HG02840 (cell line): ENCODE results near the gene PPP2R2C.

ENCODE experiments used
- ATAC-seq: cut with Tn5 transposase; IDR thresholded peaks from one replicate; pipeline ENCODE4 v1.9.1; 2021; ENCODE audit warnings: mild to moderate bottlenecking, moderate library complexity, moderate number of reproducible peaks; ENCODE audit not compliant: unreplicated experiment, low FRiP score

PPP2R2C gene

DNA sequence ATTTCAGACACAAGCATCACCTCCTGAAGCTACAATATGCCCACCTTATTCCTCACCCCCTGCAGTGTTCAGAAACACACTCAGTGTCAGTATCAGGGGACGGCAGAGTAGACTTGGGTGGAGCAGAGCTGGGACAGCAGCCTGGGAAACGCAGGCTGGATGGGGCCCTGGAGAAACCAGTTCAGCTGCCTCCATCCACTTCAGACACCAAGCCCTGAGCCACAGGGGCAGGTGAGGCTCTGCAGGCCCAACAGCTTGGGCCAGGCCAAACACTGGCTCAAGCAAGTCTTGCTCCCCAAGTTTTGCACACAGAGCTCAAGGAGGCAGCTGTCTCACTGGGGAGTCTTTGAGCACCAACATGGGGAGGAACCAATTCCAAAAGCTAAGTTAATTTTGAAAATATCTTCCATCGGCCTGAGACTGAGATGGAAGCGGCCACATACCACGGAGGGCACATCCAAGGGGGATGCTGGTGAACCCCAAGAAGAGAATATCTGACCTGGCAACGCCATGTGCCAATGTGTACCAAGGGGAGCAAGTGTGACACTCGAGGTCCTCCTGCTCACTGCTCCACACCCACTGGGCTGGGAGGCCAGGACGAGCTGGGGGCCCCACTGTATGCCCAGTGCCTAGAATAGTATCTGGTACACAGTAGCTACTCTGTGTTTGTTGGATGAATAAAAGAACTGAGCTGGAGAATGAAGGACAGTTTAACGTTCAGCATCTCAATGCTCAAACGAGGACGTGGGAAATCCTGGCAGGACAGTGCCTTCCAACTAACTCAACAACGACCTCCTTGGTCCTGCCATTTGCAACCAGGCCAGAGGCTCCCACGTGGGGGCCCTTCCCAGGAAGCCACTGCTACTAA lies 45.6 kb downstream of the PPP2R2C start:
- ATAC-seq = no peak

DNA sequence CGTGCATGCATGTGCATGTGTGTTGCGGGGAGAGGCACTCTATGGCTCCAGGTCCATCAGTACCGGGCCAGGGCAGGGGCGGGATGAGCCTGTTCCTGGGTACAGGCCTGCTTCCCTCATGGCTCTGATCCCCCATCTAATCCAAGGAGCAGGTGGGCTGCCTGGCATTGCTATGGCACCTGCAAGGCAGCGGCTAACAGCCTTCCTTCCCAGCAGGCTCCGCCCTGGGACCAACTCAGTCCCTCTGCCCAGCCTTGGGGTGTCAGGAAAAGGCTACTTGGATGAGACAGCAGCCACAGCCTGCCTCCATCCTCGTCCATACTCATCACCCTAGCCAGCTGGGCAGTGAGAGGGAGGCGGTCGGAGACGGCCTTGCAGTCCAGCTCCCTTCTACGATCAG lies 46.5 kb downstream of the PPP2R2C start:
- no peak for ATAC-seq

DNA sequence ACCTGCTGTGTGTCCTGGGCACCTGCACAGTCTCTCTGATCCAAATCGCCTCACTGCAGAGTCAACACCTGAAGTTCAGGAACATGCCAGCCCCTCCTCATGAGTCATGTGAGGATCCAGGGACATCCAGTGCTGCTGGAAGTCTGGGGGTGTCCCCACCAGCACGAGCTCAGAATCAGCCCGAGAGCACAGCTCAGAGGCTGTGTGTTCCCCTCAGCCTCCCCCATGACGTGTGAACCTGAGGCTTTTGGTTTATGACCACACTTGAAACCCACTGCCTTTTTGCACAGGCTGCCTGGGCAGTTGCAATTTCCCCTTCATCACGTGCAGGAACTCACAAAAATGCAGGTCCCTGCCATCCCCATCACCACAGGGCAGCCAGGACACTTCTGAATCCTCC lies 47.1 kb downstream of the PPP2R2C start:
- no peak for ATAC-seq

DNA sequence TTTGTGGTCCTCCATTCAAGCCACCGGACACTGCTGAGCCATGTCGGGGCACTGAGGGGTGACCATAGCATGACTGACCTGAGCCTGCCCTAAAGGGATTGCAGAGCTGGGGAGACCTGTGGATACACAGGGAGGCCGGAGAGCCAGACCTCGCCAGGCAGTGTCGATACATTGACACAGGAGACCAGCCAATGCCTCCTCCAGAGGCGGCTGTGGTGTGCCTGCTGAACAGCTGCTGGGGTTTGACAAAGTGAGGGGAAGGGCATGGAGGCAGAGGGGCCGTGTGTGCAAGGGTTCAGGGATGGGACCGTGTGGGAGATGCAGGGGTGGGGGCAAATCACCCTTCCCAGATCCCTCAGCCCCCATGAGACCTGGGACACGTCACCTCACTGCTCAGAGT lies 48.0 kb downstream of the PPP2R2C start:
- ATAC-seq = no peak

DNA sequence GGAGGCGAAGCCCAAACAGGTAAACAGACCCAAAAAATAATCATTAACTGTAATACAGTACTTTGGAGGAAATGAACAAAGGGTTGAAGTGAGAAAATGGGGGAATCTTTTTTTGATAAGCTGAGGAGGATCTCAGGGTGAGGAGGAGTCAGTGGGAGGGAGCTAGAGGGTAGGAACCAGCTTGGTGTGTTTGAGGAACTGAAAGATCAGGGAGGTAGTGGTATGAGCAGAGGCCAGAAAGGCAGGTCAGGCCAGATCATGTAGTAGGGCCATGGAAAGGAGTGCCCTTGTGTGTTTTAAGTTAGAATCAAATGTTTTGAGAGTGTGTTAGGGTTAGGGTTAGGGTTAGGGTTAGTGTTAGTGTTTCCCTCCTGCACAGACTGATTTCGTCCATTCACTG lies 48.8 kb downstream of the PPP2R2C start:
- no peak for ATAC-seq

DNA sequence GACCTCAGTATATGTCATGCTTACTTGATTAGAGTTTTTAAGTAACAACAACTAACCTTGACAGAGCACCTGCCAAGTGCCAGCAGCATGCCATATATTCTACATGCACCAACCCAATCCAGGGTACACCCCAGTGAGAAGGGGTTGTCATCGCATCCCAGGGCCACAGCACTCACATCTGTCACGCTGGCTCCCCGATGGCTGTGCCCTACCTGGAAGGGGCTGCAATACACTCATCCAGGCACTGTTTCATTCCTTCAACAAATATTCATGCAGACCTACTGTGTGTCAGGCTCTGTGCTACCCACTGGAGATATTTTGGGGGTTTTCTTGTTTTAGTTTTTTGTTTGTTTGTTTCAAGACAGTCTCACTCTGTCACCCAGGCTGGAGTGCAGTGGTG lies 49.5 kb downstream of the PPP2R2C start:
- ATAC-seq = no peak

DNA sequence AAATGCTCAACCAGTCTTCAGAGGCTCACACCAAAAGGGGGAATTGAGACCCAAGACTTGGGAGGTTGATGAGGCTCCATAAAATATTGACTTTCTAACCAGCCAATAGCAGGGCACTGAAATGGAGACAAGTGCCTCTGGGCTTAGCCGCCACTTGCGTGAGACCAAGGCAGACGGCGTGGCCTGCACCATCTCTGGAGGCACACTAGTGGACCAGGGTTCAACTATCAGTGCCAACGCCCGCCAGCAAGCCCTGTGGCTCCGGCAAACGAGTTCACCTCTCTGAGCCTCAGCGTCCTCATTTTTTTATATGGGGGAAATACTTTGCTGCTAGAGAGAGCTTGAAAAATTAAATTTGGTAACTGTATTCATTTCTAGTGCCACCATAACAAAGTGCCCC lies 50.3 kb downstream of the PPP2R2C start:
- ATAC-seq = no peak

DNA sequence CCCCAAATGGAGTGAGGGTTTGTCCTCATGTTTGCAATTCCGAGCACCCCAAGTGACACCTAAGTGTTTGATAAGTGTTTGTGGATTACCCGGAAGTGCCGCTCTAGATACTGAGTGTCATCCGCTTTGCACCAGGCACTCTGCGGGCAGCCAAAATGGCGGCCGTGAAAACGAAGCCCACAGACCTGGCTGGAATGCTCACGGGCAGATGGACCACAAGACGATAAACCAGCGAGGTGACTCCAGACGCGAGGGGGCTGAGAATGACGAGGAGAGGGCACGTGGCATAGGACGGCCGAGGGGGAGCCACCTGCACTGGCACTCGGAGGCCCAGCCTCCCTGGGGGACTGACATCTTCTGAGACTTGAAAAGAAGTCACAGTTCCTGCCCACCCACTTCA lies 51.0 kb downstream of the PPP2R2C start:
- ATAC-seq = no peak

DNA sequence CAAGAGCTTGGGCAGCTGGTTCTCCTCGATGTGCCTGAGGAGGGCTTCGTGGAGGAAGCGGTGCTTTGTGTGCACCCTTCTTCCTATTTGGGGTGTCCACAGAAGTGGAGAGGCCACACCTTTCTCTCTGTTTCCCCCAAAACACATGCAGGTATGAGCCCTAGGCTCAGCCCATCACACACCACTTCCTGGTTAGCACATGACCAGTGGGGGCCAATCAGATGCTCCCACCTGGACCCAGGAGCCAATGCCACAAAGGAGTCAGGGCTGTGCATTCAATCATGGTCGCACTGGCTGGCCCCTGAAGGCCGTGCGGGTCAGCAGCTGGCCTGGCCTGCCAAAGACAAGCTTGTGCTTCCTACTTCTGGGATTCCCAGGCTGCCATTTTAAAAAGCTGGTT lies 51.4 kb downstream of the PPP2R2C start:
- ATAC-seq = no peak

DNA sequence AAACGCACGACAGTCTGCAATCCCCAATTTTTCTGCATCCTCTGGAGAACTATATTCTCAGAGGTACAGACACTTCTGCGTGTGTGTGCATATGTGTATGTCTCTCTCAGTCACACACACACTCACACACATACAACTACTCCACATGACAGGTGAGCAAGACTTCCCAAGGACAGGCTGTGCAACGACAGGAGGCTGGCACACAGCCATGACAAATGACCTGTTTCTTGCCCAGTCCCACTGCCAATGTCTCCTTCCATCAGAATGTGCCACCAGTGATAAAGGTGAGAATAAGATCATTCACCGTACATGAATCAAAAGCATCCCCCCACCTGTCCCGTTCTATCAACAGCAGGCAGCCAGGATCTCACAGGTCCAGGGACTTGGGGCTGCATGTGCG lies 52.4 kb downstream of the PPP2R2C start:
- no peak for ATAC-seq

DNA sequence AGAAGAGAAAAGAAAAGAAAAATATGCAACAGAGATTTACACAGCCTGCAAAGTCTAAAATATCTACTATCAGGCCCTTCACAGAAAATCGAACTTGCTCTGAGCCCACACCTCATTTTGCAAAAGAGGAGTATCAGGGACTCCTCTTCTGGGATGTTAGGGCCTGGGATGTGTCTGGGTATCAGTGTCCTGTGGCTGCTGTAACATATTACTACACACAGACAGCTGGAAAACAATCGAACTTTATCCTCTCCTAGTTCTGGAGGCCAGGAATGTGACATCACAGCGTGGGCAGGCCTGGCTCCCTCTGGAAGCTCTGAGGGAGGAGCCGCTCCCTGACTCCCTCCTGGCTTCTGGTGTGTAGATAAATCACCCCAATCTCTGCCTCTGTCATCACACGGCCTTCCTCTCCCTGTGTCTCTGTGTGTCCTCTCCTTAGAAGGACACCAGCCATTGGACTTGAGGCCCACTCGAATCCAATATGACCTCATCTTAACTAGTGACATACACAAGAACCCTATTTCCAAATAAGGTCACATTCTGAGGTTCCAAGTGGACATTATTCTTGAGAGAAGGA lies 52.9 kb downstream of the PPP2R2C start:
- no peak for ATAC-seq

DNA sequence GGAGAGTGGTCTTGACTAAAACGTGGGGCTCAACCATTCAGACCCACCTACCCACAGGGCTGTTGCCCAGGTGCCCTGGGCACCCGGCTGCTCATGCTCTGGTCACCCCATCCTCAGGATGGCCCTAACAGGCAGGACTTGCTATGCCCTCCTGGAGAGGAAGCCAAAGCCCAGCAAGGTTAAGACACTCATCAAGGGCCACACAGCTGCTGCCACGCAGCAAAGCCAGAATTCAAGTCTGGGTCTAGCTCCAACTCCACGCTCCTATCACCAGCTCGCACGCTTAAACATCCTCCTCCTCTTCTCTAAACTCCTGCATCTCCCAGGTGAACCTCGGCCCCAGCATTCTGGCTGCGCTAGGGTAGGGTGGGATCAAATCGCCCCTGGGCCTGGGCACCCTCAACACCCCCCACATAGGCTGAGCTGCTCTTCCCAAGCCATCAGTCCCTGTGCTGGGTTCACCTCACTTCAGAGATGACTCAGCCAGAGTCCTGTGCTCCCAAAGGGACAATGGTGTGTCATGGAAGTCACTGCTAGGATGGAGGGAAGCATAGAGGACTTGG lies 54.1 kb downstream of the PPP2R2C start:
- no peak for ATAC-seq

DNA sequence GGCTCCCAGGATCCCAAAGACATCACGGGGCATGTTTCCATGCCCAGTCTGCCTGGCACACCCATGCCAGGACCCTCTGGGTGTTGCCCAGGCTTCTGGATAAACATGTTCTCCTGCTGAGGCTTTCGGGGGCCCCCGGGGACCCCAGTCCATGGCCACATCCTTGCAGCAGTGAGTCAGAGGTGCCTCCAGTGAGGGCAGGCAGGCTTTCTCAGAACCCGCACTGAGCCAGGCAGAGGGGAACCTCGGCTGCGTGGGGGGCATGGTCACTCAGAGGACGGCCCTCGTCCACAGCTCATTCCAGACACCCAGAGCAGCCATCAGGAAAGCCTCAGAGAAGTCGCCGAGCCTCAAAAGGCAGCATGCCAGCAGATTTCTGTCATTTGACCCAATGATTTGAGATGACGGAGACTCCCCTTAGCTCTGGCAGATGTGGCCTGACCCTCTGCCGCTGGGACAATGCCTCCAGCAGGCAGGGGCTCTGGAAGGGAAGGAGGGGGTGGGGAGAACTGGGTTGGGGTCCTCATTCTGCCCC lies 54.8 kb downstream of the PPP2R2C start:
- ATAC-seq = no peak

DNA sequence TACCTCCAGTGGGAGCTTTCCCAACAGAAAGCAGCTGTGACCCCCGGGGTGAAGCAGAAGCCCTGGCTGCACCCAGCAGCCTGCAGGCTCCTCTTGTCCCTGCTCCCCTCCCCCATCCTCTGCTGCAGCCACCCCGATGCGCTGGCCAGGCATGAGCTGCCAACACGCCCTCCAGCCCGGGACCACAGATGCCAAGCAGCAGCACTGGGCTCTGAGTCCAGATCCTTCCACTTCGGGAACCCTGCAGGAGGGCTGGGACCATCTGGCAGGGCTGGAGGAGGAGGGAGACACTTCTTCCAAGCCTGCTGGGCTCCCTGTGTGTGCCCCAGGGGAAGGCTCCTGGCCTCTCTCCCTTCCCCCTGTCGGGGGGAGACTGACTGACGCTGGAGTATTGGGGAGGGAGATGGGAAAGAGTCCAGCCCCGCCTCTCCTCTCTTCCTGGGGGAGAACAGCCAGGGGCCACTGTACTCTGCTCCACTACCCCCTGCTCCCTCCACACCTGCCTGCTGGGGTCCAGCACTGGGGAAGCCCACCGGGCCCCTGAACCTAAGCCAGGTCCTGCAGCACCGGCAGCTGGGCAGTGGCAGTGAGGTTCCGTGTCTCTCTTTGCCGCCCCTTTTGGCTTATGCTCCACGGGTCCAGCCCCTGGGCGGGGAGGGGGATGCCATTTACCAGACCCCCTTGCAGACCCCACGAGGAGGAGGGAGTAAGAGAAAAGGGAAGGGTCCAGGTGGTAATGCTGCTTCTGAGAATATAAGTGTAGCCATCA lies 55.7 kb downstream of the PPP2R2C start:
- ATAC-seq = no peak

DNA sequence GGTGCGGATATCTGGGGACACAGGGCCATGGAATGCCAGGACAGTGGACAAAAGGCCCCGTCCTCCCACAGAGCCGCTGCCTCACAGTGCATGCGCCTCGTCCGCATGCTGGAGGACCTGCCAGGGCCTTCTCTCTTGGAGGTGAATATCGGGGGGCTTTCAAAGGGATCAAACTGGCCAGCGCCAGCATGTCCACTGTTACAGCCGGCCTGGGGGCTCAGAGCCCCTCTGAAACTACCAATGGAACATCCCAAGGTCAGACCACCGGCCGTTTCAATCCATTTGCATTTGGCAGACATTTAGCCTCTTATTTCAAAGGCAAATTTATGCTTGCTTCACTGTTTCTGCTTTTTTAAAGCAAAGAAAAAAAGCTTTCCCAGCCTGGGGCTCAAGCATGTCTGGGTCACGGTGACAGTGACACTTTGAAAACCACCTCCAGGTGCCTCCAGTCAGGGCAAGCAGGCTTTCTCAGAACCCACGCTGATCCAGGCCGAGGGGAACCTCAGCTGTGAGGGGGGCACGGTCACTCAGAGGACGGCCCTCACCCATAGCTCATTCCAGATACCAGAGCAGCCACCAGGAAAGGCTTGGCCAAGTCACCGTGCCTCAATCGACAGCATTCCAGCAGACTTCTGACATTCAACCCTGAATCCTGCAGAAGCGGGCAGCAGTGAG lies 57.2 kb downstream of the PPP2R2C start:
- ATAC-seq = no peak

DNA sequence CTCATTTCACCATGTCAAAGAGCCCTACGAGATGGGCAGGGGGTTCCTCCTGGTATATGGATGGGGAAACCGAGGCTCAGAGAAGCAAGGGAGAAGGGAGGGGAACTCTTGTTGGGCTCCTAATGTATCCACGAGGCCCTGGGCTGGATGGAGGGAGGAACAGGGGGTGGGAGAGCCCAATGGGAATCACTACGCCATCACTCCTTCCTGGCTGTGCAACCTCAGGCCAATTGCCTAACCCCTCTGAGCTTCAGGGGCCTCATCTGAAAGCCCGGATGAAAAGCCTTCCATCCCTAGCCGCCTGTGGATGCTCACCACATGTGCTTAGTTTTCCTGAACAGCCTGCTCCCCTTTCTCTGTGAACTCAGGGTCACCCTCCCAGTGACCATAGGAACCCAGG lies 57.8 kb downstream of the PPP2R2C start:
- no peak for ATAC-seq

DNA sequence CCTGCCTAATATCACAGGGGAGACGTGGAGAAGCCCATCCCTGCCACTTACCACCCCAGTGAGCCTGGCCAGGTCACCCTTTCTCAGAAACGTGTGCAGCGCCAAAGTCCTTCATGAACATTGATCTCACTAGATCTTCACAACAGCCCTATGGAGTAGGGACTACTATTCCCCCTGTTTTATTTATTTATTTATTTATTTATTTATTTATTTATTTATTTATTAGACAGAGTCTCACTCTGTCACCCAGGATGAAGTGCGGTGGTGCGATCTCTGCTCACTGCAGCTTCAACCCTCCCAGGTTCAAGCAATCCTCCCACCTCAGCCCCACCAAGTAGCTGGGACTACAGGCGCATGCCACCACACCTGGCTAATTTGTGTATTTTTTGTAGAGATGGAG lies 61.8 kb downstream of the PPP2R2C start:
- no peak for ATAC-seq

DNA sequence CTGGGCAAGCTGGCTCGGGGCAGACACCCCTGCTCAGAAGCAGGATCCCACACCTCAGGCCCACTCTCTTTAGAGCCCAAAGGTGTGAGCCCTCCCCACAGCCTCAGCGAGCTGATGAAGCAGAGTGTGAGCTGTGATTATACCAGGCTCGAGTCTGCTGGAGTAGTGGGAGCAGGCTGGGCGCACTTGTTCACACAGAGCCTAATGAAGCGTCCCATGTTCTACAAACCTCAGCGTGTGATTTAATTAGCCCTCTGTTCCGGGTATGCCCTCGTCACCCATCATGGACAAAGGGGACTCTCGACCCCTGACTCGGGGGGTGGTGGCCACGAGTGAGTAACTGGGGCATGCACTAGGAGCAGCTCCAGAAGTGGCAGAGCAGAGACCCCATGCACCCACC lies 62.3 kb downstream of the PPP2R2C start:
- ATAC-seq = no peak

DNA sequence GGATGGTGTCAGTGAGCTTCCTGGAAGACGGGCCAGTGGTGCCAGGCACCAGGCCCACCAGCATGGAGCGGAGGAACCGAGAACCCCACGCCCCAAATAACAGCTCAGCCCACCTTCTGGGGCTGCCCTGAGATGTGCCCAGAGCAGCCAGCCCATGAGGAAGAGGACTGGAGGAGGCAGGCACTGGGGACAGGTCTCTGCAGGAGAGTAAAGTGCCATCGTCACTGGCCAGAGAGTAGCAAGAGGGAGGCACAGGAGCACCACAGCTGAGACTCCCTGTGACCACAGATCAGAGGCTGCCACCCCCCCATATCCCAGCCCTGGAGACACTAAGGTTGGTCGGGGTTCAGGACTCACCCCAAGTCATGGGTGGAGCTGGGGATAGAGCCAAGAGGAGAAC lies 63.0 kb downstream of the PPP2R2C start:
- no peak for ATAC-seq

DNA sequence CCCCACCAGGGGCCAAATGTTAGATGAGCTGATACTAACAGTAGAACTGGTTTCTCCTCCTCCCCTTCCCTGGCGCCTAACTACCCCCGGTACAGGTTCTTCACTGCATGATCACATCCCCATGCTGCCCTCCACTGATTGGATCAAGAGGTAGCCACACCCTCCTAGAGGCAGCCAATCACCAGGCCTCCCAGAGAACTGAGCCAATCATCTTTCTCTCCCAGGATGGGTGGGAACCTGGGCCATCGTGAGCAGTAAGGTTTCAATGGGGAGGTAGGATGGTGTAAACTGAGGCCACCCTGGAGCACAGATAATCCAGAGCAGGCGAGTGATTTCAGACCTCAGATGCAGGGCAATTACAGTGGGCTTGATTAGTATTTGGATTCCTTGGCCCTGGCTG lies 64.2 kb downstream of the PPP2R2C start:
- no peak for ATAC-seq

DNA sequence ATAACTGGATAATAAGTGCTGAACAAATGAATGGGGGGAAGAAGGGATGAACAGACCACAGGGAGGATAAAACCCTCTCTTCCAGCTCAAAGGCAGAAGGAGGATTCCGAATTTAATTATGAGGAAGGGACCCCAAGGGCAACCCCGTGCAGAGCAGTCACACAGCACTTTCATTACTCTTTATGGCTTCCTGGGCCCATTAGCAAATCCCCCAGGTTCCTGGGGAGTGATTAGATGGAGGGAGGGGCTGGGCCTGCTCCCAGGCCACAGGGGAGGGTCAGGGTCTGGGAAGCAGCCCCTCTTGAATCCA lies 67.1 kb downstream of the PPP2R2C start:
- no peak for ATAC-seq
